Stimulated activated CD8-positive, alpha-beta memory T cell treated with anti-CD3 and anti-CD28 coated beads, Interleukin-4, amount 100 ng/mL, for 48 hours (primary cell): ENCODE results near the gene LAMP2.
A peak's percentile ranks its signal among the peaks of the same experiment; 100 is the strongest.
"Not testable (repeated sequence)": the region's sequence is repeated elsewhere in the genome, so short reads cannot be mapped to it uniquely, and the experiment has no call there.

Source experiments
- DNase-seq: peaks from one replicate; pipeline ENCODE4 v3.0.0-alpha.2; 2020

Gene LAMP2

GRCh38 chrX:120468825-120469525 is at the start of gene LAMP2:
Gene LAMP2 (minus strand): TSS chrX:120469296. CDS start chrX:120469169, 127 bp downstream.
- peak; percentile 86 for DNase-seq

GRCh38 chrX:120517936-120518335 is 48.8 kb upstream of the LAMP2 start:
- no peak for DNase-seq

- no peak for DNase-seq
Measured at GRCh38 chrX:120514236-120514635, 45.1 kb upstream of the LAMP2 start.

GRCh38 chrX:120512627-120513026 is 43.5 kb upstream of the LAMP2 start:
- DNase-seq = no peak

GRCh38 chrX:120512222-120512621 is 43.1 kb upstream of the LAMP2 start:
- DNase-seq = no peak

- no peak for DNase-seq
Measured at GRCh38 chrX:120504569-120504968, 35.5 kb upstream of the LAMP2 start.

- DNase-seq = no peak
Measured at GRCh38 chrX:120499301-120500072, 30.4 kb upstream of the LAMP2 start.

GRCh38 chrX:120490119-120490518 is 21.0 kb upstream of the LAMP2 start:
- DNase-seq = not testable (repeated sequence)

- no peak for DNase-seq
Measured at GRCh38 chrX:120486786-120487185, 17.7 kb upstream of the LAMP2 start.

- peak; percentile 60 for DNase-seq
Measured at GRCh38 chrX:120485638-120486520, 16.8 kb upstream of the LAMP2 start.

GRCh38 chrX:120485315-120485637 is 16.2 kb upstream of the LAMP2 start:
- DNase-seq = no peak

- DNase-seq = no peak
Measured at GRCh38 chrX:120477453-120477852, 8.4 kb upstream of the LAMP2 start.

GRCh38 chrX:120476714-120477113 is 7.6 kb upstream of the LAMP2 start:
- no peak for DNase-seq

GRCh38 chrX:120475447-120475846 is 6.4 kb upstream of the LAMP2 start:
- not testable (repeated sequence) for DNase-seq

- DNase-seq = no peak
Measured at GRCh38 chrX:120474085-120474484, 5.0 kb upstream of the LAMP2 start.

- not testable (repeated sequence) for DNase-seq
Measured at GRCh38 chrX:120469657-120470056, 561 bp upstream of the LAMP2 start.

- DNase-seq = no peak
Measured at GRCh38 chrX:120468479-120468824, 644 bp downstream of the LAMP2 start.

GRCh38 chrX:120468071-120468470 is 1.0 kb downstream of the LAMP2 start:
- DNase-seq = no peak

GRCh38 chrX:120464411-120464810 is 4.7 kb downstream of the LAMP2 start:
- no peak for DNase-seq

- no peak for DNase-seq
Measured at GRCh38 chrX:120463241-120463640, 5.9 kb downstream of the LAMP2 start.

- DNase-seq = no peak
Measured at GRCh38 chrX:120462370-120462769, 6.7 kb downstream of the LAMP2 start.

- no peak for DNase-seq
Measured at GRCh38 chrX:120459309-120459708, 9.8 kb downstream of the LAMP2 start.

- no peak for DNase-seq
Measured at GRCh38 chrX:120457766-120458180, 11.3 kb downstream of the LAMP2 start.

- no peak for DNase-seq
Measured at GRCh38 chrX:120456973-120457372, 12.1 kb downstream of the LAMP2 start.
